Activated CD4-positive, CD25-positive, alpha-beta regulatory T cell treated with anti-CD3 and anti-CD28 coated beads, Interleukin-2, amount 50 U/mL, for 16 hours (primary cell): ENCODE results near the gene TRIM41.
"Not testable (repeated sequence)": the region's sequence is repeated elsewhere in the genome, so short reads cannot be mapped to it uniquely, and the experiment has no call there.

Experiments
- DNase-seq: peaks from one replicate; pipeline ENCODE4 v3.0.0-alpha.2; 2020; ENCODE audit warnings: low read depth, low spot score

Gene TRIM41

DNA sequence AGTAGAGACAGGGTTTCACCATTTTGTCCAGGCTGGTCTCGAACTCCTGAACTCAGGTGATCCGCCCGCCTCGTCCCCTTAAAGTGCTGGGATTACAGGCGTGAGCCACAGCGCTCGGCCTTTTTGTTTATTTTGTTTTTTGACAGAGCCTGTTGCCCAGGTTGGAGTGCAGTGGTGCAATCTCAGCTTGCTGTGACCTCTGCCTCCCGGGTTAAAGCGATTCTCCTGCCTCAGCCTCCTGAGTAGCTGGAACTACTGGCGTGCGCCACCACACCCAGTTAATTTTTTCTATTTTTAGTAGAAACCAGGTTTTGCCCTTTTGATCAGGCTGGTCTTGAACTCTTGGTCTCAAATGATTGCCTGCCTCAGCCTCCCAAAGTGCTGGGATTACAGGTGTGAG is 12.9 kb upstream of the TRIM41 start:
- not testable (repeated sequence) for DNase-seq

GRCh38 chr5:181210698-181211097 is 12.4 kb upstream of the TRIM41 start:
- DNase-seq, result not testable (repeated sequence)

DNA sequence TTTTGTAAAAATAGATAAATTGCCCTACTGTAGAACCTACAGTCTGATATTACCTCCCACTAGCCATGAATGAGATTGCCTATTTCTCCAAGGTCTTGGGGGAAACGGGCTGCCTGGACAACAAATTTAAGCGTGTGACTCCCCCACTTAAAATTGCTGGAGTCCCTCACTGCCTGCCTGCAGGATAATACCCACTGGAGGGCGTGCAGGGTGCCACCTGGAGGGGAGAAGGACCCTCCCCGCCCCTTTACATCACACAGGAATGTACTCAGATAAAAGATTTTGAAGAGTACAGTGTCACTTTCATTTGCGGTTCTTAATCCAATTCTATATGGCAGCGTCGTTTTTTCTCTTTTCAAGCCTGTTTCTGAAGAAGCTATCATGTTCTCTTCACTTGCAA is 11.9 kb upstream of the TRIM41 start:
- no peak for DNase-seq

DNA sequence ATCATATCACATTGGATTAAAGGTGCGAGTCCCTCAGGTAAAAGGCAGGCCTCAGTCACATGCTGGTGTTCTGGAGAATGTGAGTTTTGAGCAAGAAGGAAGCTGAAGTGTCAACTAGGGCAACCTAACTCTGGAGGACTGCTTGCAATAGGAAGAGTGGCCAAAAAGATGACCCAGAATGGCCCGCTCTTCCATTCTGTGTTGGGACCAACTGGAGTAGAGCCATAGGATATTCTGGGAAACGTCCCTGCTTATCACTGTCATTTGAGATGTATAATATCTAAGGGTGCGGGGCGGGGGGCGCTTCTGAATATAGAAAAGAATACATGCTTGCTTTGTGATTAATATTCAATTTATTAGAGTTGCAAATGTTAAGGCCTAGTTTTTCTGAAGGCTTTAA is 11.0 kb upstream of the TRIM41 start:
- DNase-seq, result no peak

DNA sequence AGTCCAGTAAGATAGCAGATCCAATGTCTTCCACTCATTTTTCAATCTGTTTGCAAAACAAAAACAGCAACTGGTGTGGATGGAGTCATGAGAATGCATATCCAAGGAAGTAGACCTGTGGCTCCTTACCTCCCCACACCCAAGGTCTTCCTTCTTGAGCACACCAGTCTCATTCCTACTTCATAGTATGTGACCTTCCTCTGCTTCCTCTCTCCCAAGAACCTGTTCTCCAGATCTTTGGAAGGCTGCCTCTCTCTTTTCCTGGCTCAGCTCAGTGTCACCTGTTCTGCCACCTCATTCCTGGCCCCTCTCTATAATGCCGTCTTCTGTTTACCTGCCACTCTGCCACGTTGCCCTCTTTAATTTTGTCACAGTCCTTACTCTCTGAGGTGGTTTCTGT is 10.1 kb upstream of the TRIM41 start:
- no peak for DNase-seq

DNA sequence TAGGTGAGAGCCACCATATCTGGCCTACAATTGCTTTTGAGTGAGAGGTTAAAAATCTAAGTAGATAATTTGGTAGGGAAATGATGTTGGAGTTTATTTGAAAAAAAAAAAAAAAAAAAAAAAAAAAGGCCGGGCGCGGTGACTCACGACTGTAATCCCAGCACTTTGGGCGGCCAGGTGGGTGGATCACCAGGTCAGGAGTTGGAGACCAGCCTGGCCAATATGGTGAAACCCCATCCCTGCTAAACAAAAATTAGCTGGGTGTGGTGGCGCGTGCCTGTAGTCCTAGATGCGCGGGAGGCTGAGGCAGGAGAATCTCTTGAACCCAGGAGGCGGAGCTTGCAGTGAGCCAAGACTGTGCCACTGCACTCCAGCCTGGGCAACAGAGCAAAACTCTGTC is 8.8 kb upstream of the TRIM41 start:
- DNase-seq, result not testable (repeated sequence)

GRCh38 chr5:181215997-181216989 is 6.8 kb upstream of the TRIM41 start:
- no peak for DNase-seq

DNA sequence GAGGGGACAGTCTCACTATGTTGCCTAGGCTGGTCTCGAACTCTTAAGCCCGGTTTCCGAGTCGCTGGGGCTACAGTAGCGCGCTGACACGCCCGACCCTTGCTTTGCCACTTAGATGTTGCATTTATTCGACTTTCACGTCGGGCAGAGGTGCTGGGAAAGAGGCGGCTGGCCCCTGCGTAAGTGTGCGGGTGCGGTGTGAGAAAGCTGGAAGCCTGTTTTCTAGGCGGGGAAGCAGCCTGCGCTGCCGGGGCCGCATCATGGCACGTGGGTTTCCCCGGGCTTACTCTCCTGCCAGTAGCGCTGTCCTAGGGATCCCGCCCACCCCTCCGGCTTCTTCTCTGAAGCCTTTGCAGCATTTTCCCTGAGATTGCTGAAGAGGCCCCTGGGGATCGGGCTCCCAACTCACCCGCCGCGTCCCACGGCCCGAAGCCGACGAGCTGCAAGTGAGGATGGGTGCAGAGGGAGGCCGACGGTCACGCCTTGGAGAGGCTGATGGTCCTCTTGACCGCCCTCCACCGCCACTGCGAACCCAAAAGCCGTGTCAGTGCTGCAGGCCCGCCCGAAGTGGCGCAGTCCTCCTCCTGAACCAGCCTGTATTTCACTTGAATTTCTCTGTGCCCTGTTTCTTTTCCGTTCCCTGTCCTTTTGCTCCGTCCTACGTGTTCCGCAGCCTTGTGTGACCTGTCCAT is 5.8 kb upstream of the TRIM41 start:
- no peak for DNase-seq

GRCh38 chr5:181217803-181218062 is 5.3 kb upstream of the TRIM41 start:
- no peak for DNase-seq

- no peak for DNase-seq
Observed at GRCh38 chr5:181218795-181219124, 4.3 kb upstream of the TRIM41 start.

DNA sequence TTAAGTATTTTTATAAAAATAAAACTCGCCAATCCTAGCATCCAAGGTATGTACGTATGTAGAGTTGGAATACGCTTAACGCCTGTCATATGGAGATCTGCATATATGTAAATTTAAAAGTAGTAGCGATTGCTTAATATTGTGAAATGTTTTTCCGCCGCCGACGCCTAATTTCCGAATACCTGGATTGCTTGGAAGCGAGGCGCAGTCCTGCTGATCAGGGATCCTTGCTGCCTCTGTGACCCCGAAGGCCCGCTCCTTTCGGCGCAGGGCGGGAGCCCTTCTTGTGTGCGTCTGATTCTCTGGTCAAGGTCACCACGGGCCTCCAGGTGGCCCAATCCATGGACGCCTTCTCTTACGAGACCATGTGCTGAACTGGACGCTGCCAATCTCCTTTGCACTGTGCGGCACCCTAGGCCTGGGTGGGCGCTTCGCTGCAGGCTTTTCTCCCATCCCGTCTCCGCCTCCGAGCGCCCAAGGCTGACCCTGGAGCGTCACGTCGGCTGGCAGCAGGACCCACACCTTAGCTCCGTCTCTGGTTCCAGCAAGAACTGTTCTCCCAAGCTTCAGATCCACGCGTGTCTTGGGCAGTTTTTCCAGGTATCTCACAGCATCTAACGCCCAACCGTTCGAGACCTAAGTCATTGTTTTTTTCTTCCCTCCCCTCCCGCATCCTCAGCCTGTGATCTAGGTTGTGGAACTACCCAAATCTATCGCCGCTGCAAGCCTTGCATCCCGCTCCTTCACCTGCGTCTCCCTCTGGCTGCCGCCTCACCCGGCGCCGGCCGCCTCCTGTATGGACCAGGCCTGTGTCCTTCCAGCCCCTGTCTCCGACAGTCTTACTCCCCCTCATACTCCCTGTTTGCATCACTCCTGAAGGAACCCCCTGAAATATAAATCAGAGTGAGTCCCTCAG is 3.6 kb upstream of the TRIM41 start:
- DNase-seq, result no peak

- no peak for DNase-seq
Observed at GRCh38 chr5:181220178-181220515, 2.9 kb upstream of the TRIM41 start.

GRCh38 chr5:181221105-181221791 is 1.8 kb upstream of the TRIM41 start:
- no peak for DNase-seq

GRCh38 chr5:181221792-181222629 is 1.1 kb upstream of the TRIM41 start:
- DNase-seq, result peak; percentile 95

DNA sequence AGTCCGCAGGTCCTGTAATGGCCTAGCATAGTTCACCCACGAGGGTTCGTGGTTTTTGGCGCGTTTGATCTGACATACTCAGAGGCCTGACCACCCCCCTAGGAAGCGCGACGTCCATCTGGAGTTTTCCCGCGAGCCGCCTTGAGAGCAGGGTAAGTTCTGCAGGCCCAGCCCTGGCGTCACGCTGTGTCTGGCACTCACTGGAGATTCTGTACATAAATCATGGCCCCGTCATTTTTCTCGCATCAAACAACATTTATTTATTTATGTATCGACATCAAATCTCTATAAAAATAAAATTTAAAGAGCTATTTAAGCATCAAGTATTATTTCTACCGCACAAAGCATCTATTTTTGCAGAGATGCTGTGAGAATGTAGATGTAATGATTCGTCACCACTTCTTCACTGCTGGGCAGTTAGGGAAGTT is 437 bp upstream of the TRIM41 start:
- no peak for DNase-seq

- DNase-seq, result no peak
Observed at GRCh38 chr5:181223729-181224389, 778 bp downstream of the TRIM41 start.

DNA sequence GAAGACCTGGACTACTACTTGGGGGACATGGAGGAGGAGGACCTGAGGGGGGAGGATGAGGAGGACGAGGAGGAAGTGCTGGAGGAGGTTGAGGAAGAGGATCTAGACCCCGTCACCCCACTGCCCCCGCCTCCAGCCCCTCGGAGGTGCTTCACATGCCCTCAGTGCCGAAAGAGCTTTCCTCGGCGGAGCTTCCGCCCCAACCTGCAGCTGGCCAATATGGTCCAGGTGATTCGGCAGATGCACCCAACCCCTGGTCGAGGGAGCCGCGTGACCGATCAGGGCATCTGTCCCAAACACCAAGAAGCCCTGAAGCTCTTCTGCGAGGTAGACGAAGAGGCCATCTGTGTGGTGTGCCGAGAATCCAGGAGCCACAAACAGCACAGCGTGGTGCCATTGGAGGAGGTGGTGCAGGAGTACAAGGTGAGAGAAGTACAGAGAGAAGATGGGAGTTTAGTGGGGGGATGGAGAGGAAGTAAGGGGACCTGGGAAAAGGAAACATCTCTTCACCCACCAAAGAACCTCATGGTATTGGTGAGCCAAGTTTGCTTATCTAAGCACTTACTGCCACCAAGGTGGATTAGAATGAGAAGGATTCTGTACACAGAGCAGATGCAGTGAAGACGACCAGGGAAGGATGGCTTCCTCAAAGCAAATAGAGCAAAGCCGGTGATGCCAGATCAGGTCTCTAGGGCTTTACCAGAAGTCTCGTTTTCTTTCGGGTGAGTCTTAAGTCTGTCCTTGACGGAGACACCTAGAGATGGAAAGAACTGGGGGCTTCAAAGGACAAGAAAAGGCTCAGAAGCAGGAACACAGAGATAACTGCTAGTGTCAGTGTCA is 1.5 kb downstream of the TRIM41 start:
- no peak for DNase-seq

DNA sequence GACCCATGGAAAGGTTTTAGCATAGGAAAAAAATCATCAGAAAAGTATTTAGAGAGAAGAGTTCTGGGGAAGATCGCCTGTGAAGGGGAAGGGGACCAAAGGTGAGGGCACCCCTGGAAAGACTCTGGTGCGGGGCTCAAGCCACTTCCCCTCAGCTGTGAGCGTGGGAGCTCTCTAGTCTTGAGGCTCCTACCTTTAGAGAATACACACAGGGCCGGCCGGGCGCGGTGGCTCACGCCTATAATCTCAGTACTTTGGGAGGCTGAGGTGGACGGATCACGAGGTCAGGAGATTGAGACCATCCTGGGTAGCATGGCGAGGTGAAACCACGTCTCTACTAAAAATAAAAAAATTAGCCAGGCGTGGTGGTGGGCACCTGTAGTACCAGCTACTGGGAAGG is 6.9 kb downstream of the TRIM41 start:
- DNase-seq, result no peak

- DNase-seq, result no peak
Observed at GRCh38 chr5:181230551-181230950, 7.5 kb downstream of the TRIM41 start.
